CD4-positive, alpha-beta T cell treated with Interleukin-1 beta for 1 hour (primary cell): Measurements from ENCODE around the gene RDH8.
"Not testable (repeated sequence)": the region's sequence is repeated elsewhere in the genome, so short reads cannot be mapped to it uniquely, and the experiment has no call there.

Source experiments
- DNase-seq, 2 donors: peaks; one replicate each; pipeline ENCODE4 v3.0.0-alpha.2; 2020 to 2022

Gene RDH8

GRCh38 chr19:10006335-10006708 is 7.0 kb upstream of the RDH8 start:
- no peak for DNase-seq

- DNase-seq = no peak
Measured at GRCh38 chr19:10006752-10007323, 6.4 kb upstream of the RDH8 start.

- no peak for DNase-seq
Measured at GRCh38 chr19:10007371-10008183, 5.7 kb upstream of the RDH8 start.

- no peak for DNase-seq
Measured at GRCh38 chr19:10008184-10008765, 5.0 kb upstream of the RDH8 start.

- DNase-seq = peak in 1 of 2 donors; percentile 2
Measured at GRCh38 chr19:10009714-10010224, 3.5 kb upstream of the RDH8 start.

- no peak for DNase-seq
Measured at GRCh38 chr19:10010247-10010691, 3.0 kb upstream of the RDH8 start, which contains the start of gene COL5A3. TSS of gene COL5A3 (minus strand) at chr19:10010504. CDS start at chr19:10010385, 119 bp downstream.

- DNase-seq = no peak
Measured at GRCh38 chr19:10010939-10011338, 2.3 kb upstream of the RDH8 start.

GRCh38 chr19:10011974-10012373 is 1.3 kb upstream of the RDH8 start:
- no peak for DNase-seq

GRCh38 chr19:10013834-10014618 is 743 bp downstream of the RDH8 start:
- DNase-seq = no peak

GRCh38 chr19:10018263-10018662 is 5.0 kb downstream of the RDH8 start:
- DNase-seq = no peak

GRCh38 chr19:10018786-10019185 is 5.5 kb downstream of the RDH8 start:
- DNase-seq = no peak

- no peak for DNase-seq
Measured at GRCh38 chr19:10019246-10019645, 6.0 kb downstream of the RDH8 start.

- DNase-seq = no peak
Measured at GRCh38 chr19:10020851-10021250, 7.6 kb downstream of the RDH8 start.

- DNase-seq = no peak
Measured at GRCh38 chr19:10021446-10021845, 8.2 kb downstream of the RDH8 start.

GRCh38 chr19:10021863-10022262 is 8.6 kb downstream of the RDH8 start:
- no peak for DNase-seq

- not testable (repeated sequence) for DNase-seq
Measured at GRCh38 chr19:10023096-10023495, 9.8 kb downstream of the RDH8 start.

- no peak for DNase-seq
Measured at GRCh38 chr19:10026744-10027143, 13.5 kb downstream of the RDH8 start.

GRCh38 chr19:10027158-10027997 is 14.1 kb downstream of the RDH8 start:
- DNase-seq = peak; percentile 77 to 78

- DNase-seq = no peak
Measured at GRCh38 chr19:10033614-10034013, 20.3 kb downstream of the RDH8 start.

- DNase-seq = no peak
Measured at GRCh38 chr19:10036601-10037071, 23.4 kb downstream of the RDH8 start.

- no peak for DNase-seq
Measured at GRCh38 chr19:10037367-10037766, 24.1 kb downstream of the RDH8 start.

GRCh38 chr19:10037809-10038208 is 24.5 kb downstream of the RDH8 start:
- DNase-seq = no peak
